NB4 (cell line): ENCODE measurements around the gene PITPNM3.

Source experiments
- DNase-seq: peaks from one replicate; pipeline ENCODE4 v3.0.0; 2010; ENCODE audit warnings: low read depth
- H3K4me3 ChIP-seq: one replicate; pipeline ENCODE4 v1.5.1; 2011; ENCODE audit warnings: mild to moderate bottlenecking, low read depth, low read length, moderate library complexity
- CTCF ChIP-seq: IDR thresholded peaks from one replicate; pipeline ENCODE4 v1.5.1; 2012; ENCODE audit warnings: low read depth, low read length
- MAX ChIP-seq: IDR thresholded peaks from 2 replicates; pipeline ENCODE4 v1.6.1; 2011; ENCODE audit warnings: low read depth, low read length
- MYC ChIP-seq: IDR thresholded peaks from 2 replicates; pipeline ENCODE4 v1.6.1; 2011; ENCODE audit warnings: low read depth, low read length
- POLR2A ChIP-seq: IDR thresholded peaks from 2 replicates; pipeline ENCODE4 v1.6.1; 2011; ENCODE audit warnings: mild to moderate bottlenecking; ENCODE audit not compliant: insufficient read length; ENCODE audit errors: extremely low read depth

PITPNM3 gene

GRCh38 chr17:6523330-6523729, 33.0 kb downstream of the PITPNM3 start:
- no peak for TF ChIP-seq MAX
- no peak for TF ChIP-seq CTCF
- no peak for TF ChIP-seq POLR2A
- TF ChIP-seq MYC, result no peak
- no peak for DNase-seq
- no peak overlapping the region for H3K4me3 ChIP-seq

GRCh38 chr17:6521586-6521985, 34.8 kb downstream of the PITPNM3 start:
- TF ChIP-seq MAX, result no peak
- TF ChIP-seq CTCF, result no peak
- TF ChIP-seq POLR2A, result no peak
- no peak for TF ChIP-seq MYC
- H3K4me3 ChIP-seq, result no peak overlapping the region
- no peak for DNase-seq

GRCh38 chr17:6517062-6517461, 39.3 kb downstream of the PITPNM3 start:
- DNase-seq, result no peak
- TF ChIP-seq CTCF (no peak), MYC (no peak), MAX (no peak), POLR2A (no peak)
- H3K4me3 ChIP-seq, result no peak overlapping the region

GRCh38 chr17:6514371-6514770, 42.0 kb downstream of the PITPNM3 start:
- no peak overlapping the region for H3K4me3 ChIP-seq
- TF ChIP-seq CTCF (no peak), POLR2A (no peak), MYC (no peak), MAX (no peak)
- no peak for DNase-seq

- H3K4me3 ChIP-seq, result no peak overlapping the region
- TF ChIP-seq POLR2A, result no peak
- TF ChIP-seq CTCF, result no peak
- no peak for TF ChIP-seq MAX
- no peak for TF ChIP-seq MYC
- DNase-seq, result no peak
Observed at GRCh38 chr17:6512552-6512951, 43.8 kb downstream of the PITPNM3 start.

GRCh38 chr17:6510321-6510977, 45.9 kb downstream of the PITPNM3 start:
- no peak for DNase-seq
- no peak for TF ChIP-seq POLR2A
- TF ChIP-seq MAX, result no peak
- TF ChIP-seq MYC, result no peak
- no peak for TF ChIP-seq CTCF
- no peak overlapping the region for H3K4me3 ChIP-seq
